GM12878 (cell line): Measurements from ENCODE around the gene SOX6. TPM values are rescaled to one million over a fixed set of nuclear protein-coding genes. Genes with fewer than 3 reads are reported as not detected.

Experiments used
- BHLHE40 ChIP-seq, 2 experiments: fragments of 450-650 bp in 1 of 2; IDR thresholded peaks; 2 replicates each; pipeline ENCODE4 v1.6.1; 2011 to 2017; ENCODE audit warnings: low read depth in 2 of 2, borderline replicate concordance in 1 of 2, improper control_type of control experiment in 1 of 2, low read length in 1 of 2, mild to moderate bottlenecking in 1 of 2
- CBFB ChIP-seq: IDR thresholded peaks from 2 replicates; pipeline ENCODE4 v1.6.1; 2016; ENCODE audit warnings: antibody characterized with exemption, low read depth
- CBX3 ChIP-seq: fragments of 200-600 bp; sonication (generic); IDR thresholded peaks from 2 replicates; pipeline ENCODE4 v1.6.1; 2016; ENCODE audit warnings: low read depth, borderline replicate concordance
- CREB1 ChIP-seq: IDR thresholded peaks from 2 replicates; pipeline ENCODE4 v1.6.1; 2012; ENCODE audit warnings: low read depth, mild to moderate bottlenecking, inconsistent platforms
- CTCF ChIP-seq, 3 experiments: IDR thresholded peaks in 2 of 3; conservative IDR thresholded peaks in 1 of 3; 2 replicates each; pipeline ENCODE4 v1.5.1; 2011; ENCODE audit warnings: low read depth in 3 of 3, low read length in 3 of 3, mild to moderate bottlenecking in 3 of 3, control low read depth in 2 of 3, moderate library complexity in 2 of 3, inconsistent platforms in 1 of 3, mixed read lengths in 1 of 3; ENCODE audit not compliant: control insufficient read depth in 2 of 3, insufficient read depth in 1 of 3; ENCODE audit errors: extremely low read depth in 1 of 3
- E2F8 ChIP-seq: fragments of 450-650 bp; IDR thresholded peaks from 2 replicates; pipeline ENCODE4 v1.6.1; 2018; ENCODE audit warnings: mild to moderate bottlenecking, low read depth, moderate library complexity; ENCODE audit not compliant: partially characterized antibody
- ELK1 ChIP-seq: IDR thresholded peaks from 2 replicates; pipeline ENCODE4 v1.6.1; 2012; ENCODE audit warnings: low read depth, low read length, improper control_type of control experiment
- EZH2 ChIP-seq: IDR thresholded peaks from 2 replicates; pipeline ENCODE4 v1.6.1; 2012; ENCODE audit warnings: low read depth, mild to moderate bottlenecking, control low read depth, inconsistent platforms, low read length, borderline replicate concordance; ENCODE audit not compliant: control insufficient read depth
- FOS ChIP-seq: IDR thresholded peaks from 3 replicates; pipeline ENCODE4 v1.6.1; 2011; ENCODE audit warnings: borderline replicate concordance; ENCODE audit not compliant: insufficient read length; ENCODE audit errors: extremely low read depth
- FOXK2 ChIP-seq: fragments of 450-650 bp; IDR thresholded peaks from 2 replicates; pipeline ENCODE4 v1.6.1; 2017; ENCODE audit warnings: mild to moderate bottlenecking, moderate library complexity
- HDAC6 ChIP-seq: fragments of 200-600 bp; sonication (generic); IDR thresholded peaks from one replicate; pipeline ENCODE4 v1.8.0; 2017; ENCODE audit warnings: antibody characterized with exemption; ENCODE audit not compliant: unreplicated experiment
- LARP7 ChIP-seq: fragments of 450-650 bp; IDR thresholded peaks from 2 replicates; pipeline ENCODE4 v1.6.1; 2017; ENCODE audit warnings: mild to moderate bottlenecking
- MEF2B ChIP-seq: fragments of 450-650 bp; IDR thresholded peaks from 2 replicates; pipeline ENCODE4 v1.6.1; 2018; ENCODE audit warnings: mild to moderate bottlenecking, moderate library complexity; ENCODE audit not compliant: partially characterized antibody, poor library complexity, severe bottlenecking
- NBN ChIP-seq: fragments of 450-650 bp; IDR thresholded peaks from 2 replicates; pipeline ENCODE4 v1.6.1; 2016
- NR2F1 ChIP-seq: fragments of 450-650 bp; conservative IDR thresholded peaks from 2 replicates; pipeline ENCODE4 v1.6.1; 2017; ENCODE audit warnings: mild to moderate bottlenecking
- PAX5 ChIP-seq: IDR thresholded peaks from 2 replicates; pipeline ENCODE4 v1.6.1; 2011; ENCODE audit warnings: low read depth, low read length, borderline replicate concordance
- POLR2A ChIP-seq: IDR thresholded peaks from 2 replicates; pipeline ENCODE4 v1.6.1; 2011; ENCODE audit warnings: low read depth, mild to moderate bottlenecking, low read length
- POLR2AphosphoS5 ChIP-seq: IDR thresholded peaks from 2 replicates; pipeline ENCODE4 v1.6.1; 2011; ENCODE audit warnings: mild to moderate bottlenecking, low read length, inconsistent platforms
- RAD51 ChIP-seq: fragments of 450-650 bp; IDR thresholded peaks from 2 replicates; pipeline ENCODE4 v1.6.1; 2016; ENCODE audit warnings: moderate library complexity, mild to moderate bottlenecking, inconsistent platforms
- RFX5 ChIP-seq: IDR thresholded peaks from 2 replicates; pipeline ENCODE4 v1.6.1; 2011; ENCODE audit warnings: low read depth, low read length, improper control_type of control experiment
- SPI1 ChIP-seq: IDR thresholded peaks from 2 replicates; pipeline ENCODE4 v1.6.1; 2011; ENCODE audit warnings: low read depth, mild to moderate bottlenecking, low read length, moderate library complexity, borderline replicate concordance; ENCODE audit not compliant: insufficient read depth
- SREBF1 ChIP-seq: IDR thresholded peaks from 2 replicates; pipeline ENCODE4 v1.6.1; 2012; ENCODE audit warnings: mild to moderate bottlenecking, low read length
- YBX1 ChIP-seq: fragments of 450-650 bp; IDR thresholded peaks from 2 replicates; pipeline ENCODE4 v1.6.1; 2016; ENCODE audit warnings: antibody characterized with exemption
- YY1 ChIP-seq: IDR thresholded peaks from 2 replicates; pipeline ENCODE4 v1.6.1; 2011; ENCODE audit warnings: low read depth, mild to moderate bottlenecking, low read length
- ZNF384 ChIP-seq: IDR thresholded peaks from 2 replicates; pipeline ENCODE4 v1.6.1; 2012; ENCODE audit warnings: low read depth, mild to moderate bottlenecking, low read length, improper control_type of control experiment, borderline replicate concordance
- polyA plus RNA-seq, 11 experiments: library from polyadenylated mRNA; depleted of rRNA in 4 of 11; unstranded in 6 of 11; stranded (reverse) in 5 of 11; fragments of >200 nt; fragmentation: Nextera tagmentation in 4 of 11; fragmentation: Illumina TruSeq in 1 of 11; extraction: Ambion mirVana in 4 of 11; extraction: Trizol in 1 of 11; gene quantifications; 1 replicate in 1 of 11; 2 replicates in 10 of 11; pipeline versions ENCODE4 v1.2.1 to v1.2.3, GENCODE V29; 2011 to 2016; ENCODE audit warnings: inconsistent platforms in 2 of 11, missing spikeins in 2 of 11, low read depth in 1 of 11
- total RNA-seq, 4 experiments: library from RNA; depleted of rRNA in 3 of 4; stranded (reverse); fragments of >200 nt in 3 of 4; fragmentation: Illumina TruSeq in 1 of 4; extraction: Trizol in 1 of 4; gene quantifications; 2 replicates each; pipeline versions ENCODE4 v1.2.1 to v1.2.3, GENCODE V29; 2013 to 2021

Gene SOX6
- total and polyA plus RNA-seq, 10 of the 15 experiments (the other 5 are each of a cell fraction or from before 2014, with no cell fraction given) = 0.03 to 0.71 (median 0.29) TPM; not detected in 4

- TF ChIP-seq HDAC6 (no peak), YBX1 (no peak), CBFB (no peak), EZH2 (no peak), POLR2AphosphoS5 (no peak), PAX5 (no peak), LARP7 (no peak), CBX3 (no peak), RAD51 (peak; percentile 64), CTCF (IDR thresholded peaks at IDR 0.05 in 2 of 3, conservative IDR thresholded peaks at IDR 0.05 in 1 of 3; ENCODE audit: control insufficient read depth in 2 of 3, extremely low read depth in 1 of 3, insufficient read depth in 1 of 3, low read depth in 3 of 3, low read length in 3 of 3) (0 out of 6 replicates have a peak, but pooled peaks of 1 of the 3 experiments have one; percentile 16), NR2F1 (peak; percentile 71), NBN (no peak), SPI1 (no peak), RFX5 (no peak), E2F8 (no peak), MEF2B (peak; percentile 36), POLR2A (no peak), CREB1 (no peak), SREBF1 (no peak), YY1 (no peak), BHLHE40 (IDR thresholded peaks at IDR 0.05; ENCODE audit: borderline replicate concordance in 1 of 2, low read depth in 2 of 2, low read length in 1 of 2) (peak; percentile 93 to 96), FOXK2 (no peak), FOS (no peak), ZNF384 (0 out of 2 replicates have a peak, but pooled peaks have one; percentile 17), ELK1 (no peak)
Observed at GRCh38 chr11:15940462-15941205, 415.7 kb downstream of the SOX6 start (continued).
